Breast epithelium (tissue), 3 donors: ENCODE results near the gene TNFRSF6B.

Source experiments
- POLR2A ChIP-seq: fragments of 450-650 bp; IDR thresholded peaks from one replicate; pipeline ENCODE4 v1.6.1; 2016; ENCODE audit warnings: antibody characterized with exemption, mild to moderate bottlenecking, moderate library complexity
- POLR2AphosphoS5 ChIP-seq, 3 donors: sonication (generic); formaldehyde crosslinking; IDR thresholded peaks; one replicate each; pipeline ENCODE4 v1.6.1; 2017; ENCODE audit warnings: antibody characterized with exemption in 3 of 3
- TF ChIP-seq, protein P1 (sequence below), 3 donors: fragments of 450-650 bp; IDR thresholded peaks; one replicate each; pipeline ENCODE4 v1.5.1; 2016 to 2017; ENCODE audit warnings: antibody characterized with exemption in 3 of 3, mild to moderate bottlenecking in 3 of 3, moderate library complexity in 3 of 3

DNA sequence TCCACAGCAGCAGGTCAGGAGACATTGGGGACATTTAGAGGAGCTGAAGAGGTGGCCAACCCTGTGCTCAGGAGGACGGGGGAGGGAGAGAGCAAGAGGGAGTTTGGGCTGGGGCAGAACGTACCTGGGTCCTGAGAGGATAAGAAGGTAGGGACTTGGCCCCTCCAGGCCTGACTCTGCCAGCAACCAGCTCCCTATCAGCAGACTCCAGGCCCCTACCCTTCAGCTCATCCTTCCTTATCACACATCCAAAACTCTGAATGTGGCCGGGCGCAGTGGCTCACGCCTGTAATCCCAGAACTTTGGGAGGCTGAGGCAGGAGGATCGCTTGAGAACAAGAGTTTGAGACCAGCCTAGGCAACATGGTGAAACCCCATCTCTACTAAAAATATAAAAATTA lies 48.3 kb upstream of the TNFRSF6B start:
- TF ChIP-seq, protein P1, sequence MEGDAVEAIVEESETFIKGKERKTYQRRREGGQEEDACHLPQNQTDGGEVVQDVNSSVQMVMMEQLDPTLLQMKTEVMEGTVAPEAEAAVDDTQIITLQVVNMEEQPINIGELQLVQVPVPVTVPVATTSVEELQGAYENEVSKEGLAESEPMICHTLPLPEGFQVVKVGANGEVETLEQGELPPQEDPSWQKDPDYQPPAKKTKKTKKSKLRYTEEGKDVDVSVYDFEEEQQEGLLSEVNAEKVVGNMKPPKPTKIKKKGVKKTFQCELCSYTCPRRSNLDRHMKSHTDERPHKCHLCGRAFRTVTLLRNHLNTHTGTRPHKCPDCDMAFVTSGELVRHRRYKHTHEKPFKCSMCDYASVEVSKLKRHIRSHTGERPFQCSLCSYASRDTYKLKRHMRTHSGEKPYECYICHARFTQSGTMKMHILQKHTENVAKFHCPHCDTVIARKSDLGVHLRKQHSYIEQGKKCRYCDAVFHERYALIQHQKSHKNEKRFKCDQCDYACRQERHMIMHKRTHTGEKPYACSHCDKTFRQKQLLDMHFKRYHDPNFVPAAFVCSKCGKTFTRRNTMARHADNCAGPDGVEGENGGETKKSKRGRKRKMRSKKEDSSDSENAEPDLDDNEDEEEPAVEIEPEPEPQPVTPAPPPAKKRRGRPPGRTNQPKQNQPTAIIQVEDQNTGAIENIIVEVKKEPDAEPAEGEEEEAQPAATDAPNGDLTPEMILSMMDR (IDR thresholded peaks at IDR 0.05), result no peak
- TF ChIP-seq POLR2A (no peak), POLR2AphosphoS5 (IDR thresholded peaks at IDR 0.05) (no peak)
